HG03103 (cell line): ENCODE data around the gene PRDM7.
"Not testable (repeated sequence)": the region's sequence is repeated elsewhere in the genome, so short reads cannot be mapped to it uniquely, and the experiment has no call there.

ENCODE experiments used
- ATAC-seq: cut with Tn5 transposase; IDR thresholded peaks from one replicate; pipeline ENCODE4 v1.9.1; 2021; ENCODE audit warnings: low read depth; ENCODE audit not compliant: unreplicated experiment

Gene PRDM7

DNA sequence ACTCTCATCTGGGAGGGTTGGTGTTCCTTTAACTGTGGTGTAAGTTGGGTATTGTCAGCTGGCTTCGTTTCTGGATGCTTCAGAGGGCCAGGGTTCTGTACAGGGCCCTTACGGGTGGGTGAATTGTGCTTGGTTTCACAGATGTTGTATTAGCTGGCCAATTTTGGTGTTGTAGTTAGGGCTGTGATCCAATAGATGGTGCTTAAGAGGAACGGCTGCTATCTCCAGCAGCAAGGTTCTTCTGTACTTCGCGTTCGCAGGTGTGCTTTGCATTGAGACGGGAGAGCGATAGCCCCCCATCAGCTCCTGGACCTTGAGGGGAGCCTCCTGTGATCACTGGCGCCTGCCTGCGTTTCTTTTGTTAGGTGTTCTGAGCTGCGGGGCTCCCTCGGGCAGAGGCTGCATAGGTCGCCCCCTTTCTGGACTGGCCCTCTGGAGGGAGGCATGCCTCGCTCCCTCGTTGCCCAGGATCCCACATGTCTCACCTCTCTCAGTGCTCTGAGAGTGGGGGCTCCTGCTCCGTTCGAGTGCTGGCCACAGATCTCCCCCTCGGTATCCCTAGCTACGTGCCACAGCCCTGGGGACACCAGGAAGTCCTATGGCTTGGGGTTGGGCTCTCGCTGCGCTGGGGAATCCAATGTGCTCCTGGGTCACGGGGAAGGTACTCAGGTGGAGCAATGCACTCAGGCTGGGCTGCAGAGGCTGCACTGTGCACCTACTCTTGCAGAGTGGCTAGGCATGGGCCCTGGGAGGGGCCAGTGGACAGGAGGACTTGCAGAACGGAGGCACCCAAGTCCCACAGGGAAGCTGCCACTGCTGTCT lies 837 bp upstream of the PRDM7 start:
- peak; percentile 24 for ATAC-seq

- ATAC-seq = no peak
Measured at GRCh38 chr16:90072442-90073105, 4.6 kb downstream of the PRDM7 start.

DNA sequence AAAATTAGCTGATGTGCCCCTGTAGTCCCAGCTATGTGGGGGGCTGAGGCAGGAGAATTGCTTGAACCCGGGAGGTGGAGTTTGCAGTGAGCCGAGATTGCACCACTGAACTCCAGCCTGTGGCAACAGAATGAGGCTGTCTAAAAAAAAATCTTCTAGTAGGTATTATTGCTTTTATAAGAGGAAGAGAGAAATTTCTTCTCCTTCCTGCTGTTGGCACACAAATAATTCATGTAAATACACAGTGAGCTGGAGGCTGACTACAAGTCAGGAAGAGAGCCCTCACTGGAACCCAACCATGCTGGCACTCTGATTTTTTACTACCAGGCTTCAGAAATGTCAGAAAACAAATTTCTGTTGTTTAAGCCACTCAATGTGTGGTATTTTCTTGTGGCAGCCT lies 6.7 kb downstream of the PRDM7 start:
- ATAC-seq = no peak

GRCh38 chr16:90061437-90061836 lies 15.7 kb downstream of the PRDM7 start:
- ATAC-seq = no peak

- ATAC-seq = no peak
Measured at GRCh38 chr16:90057738-90058173, 19.4 kb downstream of the PRDM7 start.

- ATAC-seq = not testable (repeated sequence)
Measured at GRCh38 chr16:90056521-90056920, 20.6 kb downstream of the PRDM7 start.

GRCh38 chr16:90055371-90055770 lies 21.8 kb downstream of the PRDM7 start:
- no peak for ATAC-seq

GRCh38 chr16:90054554-90054953 lies 22.6 kb downstream of the PRDM7 start:
- ATAC-seq = no peak

DNA sequence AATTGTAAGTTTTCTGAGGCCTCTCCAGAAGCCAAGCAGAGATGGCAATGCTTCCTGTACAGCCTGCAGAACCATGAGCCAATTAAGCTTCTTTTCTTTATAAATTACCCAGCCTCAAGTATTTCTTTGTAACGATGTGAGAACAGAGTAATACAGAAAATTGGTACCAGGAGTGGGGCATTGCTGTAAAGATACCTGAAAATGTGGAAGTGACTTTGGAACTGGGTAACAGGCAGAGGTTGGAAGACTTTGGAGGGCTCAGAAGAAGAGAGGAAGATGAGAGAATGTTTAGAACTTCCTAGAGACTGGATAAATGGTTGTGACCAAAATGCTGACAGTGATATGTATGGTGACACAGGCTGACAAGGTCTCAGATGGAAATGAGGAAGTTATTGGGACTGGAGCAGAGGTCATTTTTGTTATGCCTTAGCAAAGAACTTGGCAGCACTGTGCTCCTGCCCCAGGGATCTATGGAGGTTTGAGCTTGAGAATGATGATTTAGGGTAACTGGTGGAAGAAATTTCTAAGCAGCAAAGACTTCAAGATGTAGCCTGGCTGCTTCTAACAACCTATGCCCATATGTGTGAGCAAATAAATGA lies 23.1 kb downstream of the PRDM7 start:
- ATAC-seq = no peak

- ATAC-seq = no peak
Measured at GRCh38 chr16:90050969-90051368, 26.2 kb downstream of the PRDM7 start.

GRCh38 chr16:90048737-90049330 lies 28.3 kb downstream of the PRDM7 start:
- ATAC-seq = no peak

DNA sequence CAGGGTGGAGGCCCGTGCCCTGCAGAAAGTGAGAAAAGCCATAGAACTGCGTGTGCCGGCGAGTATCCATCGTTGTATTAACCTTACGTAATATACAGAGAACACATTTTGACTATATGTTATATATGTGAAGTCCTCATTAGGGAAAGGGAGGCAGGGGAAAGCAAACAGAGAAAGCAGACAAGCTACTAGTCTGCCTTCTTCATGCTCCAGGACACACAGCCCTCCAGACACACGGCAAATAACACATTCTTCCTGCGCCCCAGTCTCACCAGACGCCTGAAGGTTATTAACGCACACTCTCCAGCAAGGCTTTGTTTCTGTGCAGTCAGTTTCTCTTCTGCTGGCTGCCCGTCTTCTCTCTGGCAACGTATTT lies 28.8 kb downstream of the PRDM7 start:
- no peak for ATAC-seq

DNA sequence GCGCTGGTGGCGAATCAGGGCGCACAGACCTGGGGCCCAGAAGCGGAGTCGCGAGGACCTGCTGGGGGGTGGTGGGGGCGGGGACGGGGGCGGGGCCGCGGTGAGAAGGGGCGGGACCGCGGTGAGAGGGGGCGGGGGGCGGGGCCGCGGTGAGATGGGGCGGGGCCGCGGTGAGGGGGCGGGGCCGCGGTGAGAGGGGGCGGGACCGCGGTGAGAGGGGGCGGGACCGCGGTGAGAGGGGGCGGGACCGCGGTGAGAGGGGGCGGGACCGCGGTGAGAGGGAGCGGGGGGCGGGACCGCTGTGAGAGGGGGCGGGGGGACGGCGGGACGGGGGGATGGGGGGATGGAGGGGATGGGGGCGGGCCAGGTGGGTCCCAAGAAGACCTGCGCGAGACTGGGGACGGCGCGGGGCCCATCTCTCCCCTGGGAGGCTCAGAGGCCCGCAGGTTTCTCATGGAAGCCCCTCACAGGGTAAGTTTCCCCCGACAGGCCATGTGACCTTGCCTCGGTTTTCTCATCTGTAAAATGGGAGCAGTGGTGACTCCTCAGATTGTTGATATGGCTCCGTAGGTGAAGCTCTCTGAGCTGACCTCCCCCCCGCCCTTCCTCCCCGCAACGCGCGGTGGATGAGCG lies 29.3 kb downstream of the PRDM7 start:
- ATAC-seq = no peak

GRCh38 chr16:90046971-90047713 lies 30.0 kb downstream of the PRDM7 start:
- no peak for ATAC-seq

- ATAC-seq = no peak
Measured at GRCh38 chr16:90046122-90046970, 30.8 kb downstream of the PRDM7 start.

- no peak for ATAC-seq
Measured at GRCh38 chr16:90044111-90044551, 33.0 kb downstream of the PRDM7 start.

GRCh38 chr16:90043526-90043925 lies 33.6 kb downstream of the PRDM7 start:
- ATAC-seq = no peak

GRCh38 chr16:90042946-90043514 lies 34.1 kb downstream of the PRDM7 start:
- ATAC-seq = no peak
